ENCODE results near the gene MYLK2.

The MYLK2 gene

GRCh38 chr20:31853481-31853880 lies 34.3 kb downstream of the MYLK2 start:
- Histone ChIP-seq H3K27me3 (ENCODE audit: insufficient read depth, low read length, poor library complexity, severe bottlenecking) (no peaks in the 10 kb centered on the region), H3K4me3 (ENCODE audit: low read length, poor library complexity, severe bottlenecking) (no peak overlapping the region), H3K36me3 (ENCODE audit: insufficient read depth, low read length) (no peaks in the 10 kb centered on the region), H3K9ac (ENCODE audit: low read depth, low read length, poor library complexity, severe bottlenecking) (no peak overlapping the region), H3K9me2 (replicated peaks; ENCODE audit: low read depth, low read length) (no peaks in the 10 kb centered on the region), H4K20me1 (ENCODE audit: insufficient read depth, low read length, poor library complexity, severe bottlenecking) (no peaks in the 10 kb centered on the region), H3K79me2 (ENCODE audit: insufficient read depth, low read length) (no peaks in the 10 kb centered on the region), H3K4me1 (ENCODE audit: insufficient read depth, low read length, poor library complexity, severe bottlenecking) (peaks cover 2% of the 10 kb centered on the region), H3F3A (ENCODE audit: low read depth) (no peaks in the 10 kb centered on the region), H2AFZ (ENCODE audit: low read length) (peak overlapping the region; percentile 88; the same call in 1 of the 2 replicates), H3K4me2 (ENCODE audit: low read depth, low read length, poor library complexity, severe bottlenecking) (no peak overlapping the region), H3K9me3 (ENCODE audit: insufficient read depth, low read depth, low read length) (no peaks in the 10 kb centered on the region)
- TF ChIP-seq CTCF (conservative IDR thresholded peaks at IDR 0.05; ENCODE audit: low read length) (no peak), EZH2phosphoT487 (IDR thresholded peaks at IDR 0.05; ENCODE audit: borderline replicate concordance) (no peak)

GRCh38 chr20:31856516-31856915 lies 37.4 kb downstream of the MYLK2 start:
- Histone ChIP-seq H3K4me2 (ENCODE audit: low read depth, low read length, poor library complexity, severe bottlenecking) (no peak overlapping the region), H3K4me3 (ENCODE audit: low read length, poor library complexity, severe bottlenecking) (no peak overlapping the region), H2AFZ (ENCODE audit: low read length) (no peak overlapping the region), H3K9ac (ENCODE audit: low read depth, low read length, poor library complexity, severe bottlenecking) (no peak overlapping the region), H4K20me1 (ENCODE audit: insufficient read depth, low read length, poor library complexity, severe bottlenecking) (no peaks in the 10 kb centered on the region), H3K79me2 (ENCODE audit: insufficient read depth, low read length) (no peaks in the 10 kb centered on the region), H3F3A (ENCODE audit: low read depth) (no peaks in the 10 kb centered on the region), H3K9me3 (ENCODE audit: insufficient read depth, low read depth, low read length) (no peaks in the 10 kb centered on the region), H3K4me1 (ENCODE audit: insufficient read depth, low read length, poor library complexity, severe bottlenecking) (peaks cover 16% of the 10 kb centered on the region), H3K9me2 (replicated peaks; ENCODE audit: low read depth, low read length) (no peaks in the 10 kb centered on the region), H3K36me3 (ENCODE audit: insufficient read depth, low read length) (no peaks in the 10 kb centered on the region), H3K27me3 (ENCODE audit: insufficient read depth, low read length, poor library complexity, severe bottlenecking) (no peaks in the 10 kb centered on the region)
- TF ChIP-seq CTCF (conservative IDR thresholded peaks at IDR 0.05; ENCODE audit: low read length) (no peak), EZH2phosphoT487 (IDR thresholded peaks at IDR 0.05; ENCODE audit: borderline replicate concordance) (no peak)

- H3K9me2 ChIP-seq (replicated peaks; ENCODE audit: low read depth, low read length), result no peaks in the 10 kb centered on the region
- no peaks in the 10 kb centered on the region for H3K27me3 ChIP-seq (ENCODE audit: insufficient read depth, low read length, poor library complexity, severe bottlenecking)
- no peak overlapping the region for H3K9ac ChIP-seq (ENCODE audit: low read depth, low read length, poor library complexity, severe bottlenecking)
- H3K4me1 ChIP-seq (ENCODE audit: insufficient read depth, low read length, poor library complexity, severe bottlenecking), result peaks cover 16% of the 10 kb centered on the region
- H3K36me3 ChIP-seq (ENCODE audit: insufficient read depth, low read length), result no peaks in the 10 kb centered on the region
- H3F3A ChIP-seq (ENCODE audit: low read depth), result no peaks in the 10 kb centered on the region
- no peak overlapping the region for H2AFZ ChIP-seq (ENCODE audit: low read length)
- TF ChIP-seq EZH2phosphoT487 (IDR thresholded peaks at IDR 0.05; ENCODE audit: borderline replicate concordance), result no peak
- H3K4me3 ChIP-seq (ENCODE audit: low read length, poor library complexity, severe bottlenecking), result no peak overlapping the region
- H3K4me2 ChIP-seq (ENCODE audit: low read depth, low read length, poor library complexity, severe bottlenecking), result no peak overlapping the region
- no peaks in the 10 kb centered on the region for H4K20me1 ChIP-seq (ENCODE audit: insufficient read depth, low read length, poor library complexity, severe bottlenecking)
- H3K9me3 ChIP-seq (ENCODE audit: insufficient read depth, low read depth, low read length), result no peaks in the 10 kb centered on the region
- H3K79me2 ChIP-seq (ENCODE audit: insufficient read depth, low read length), result no peaks in the 10 kb centered on the region
Observed at GRCh38 chr20:31857861-31858759, 39.0 kb downstream of the MYLK2 start.

- no peaks in the 10 kb centered on the region for H3K36me3 ChIP-seq (ENCODE audit: insufficient read depth, low read length)
- peaks cover 20% of the 10 kb centered on the region for H3K4me1 ChIP-seq (ENCODE audit: insufficient read depth, low read length, poor library complexity, severe bottlenecking)
- H3K9me3 ChIP-seq (ENCODE audit: insufficient read depth, low read depth, low read length), result no peaks in the 10 kb centered on the region
- H3K4me3 ChIP-seq (ENCODE audit: low read length, poor library complexity, severe bottlenecking), result no peak overlapping the region
- H3F3A ChIP-seq (ENCODE audit: low read depth), result no peaks in the 10 kb centered on the region
- H3K9me2 ChIP-seq (replicated peaks; ENCODE audit: low read depth, low read length), result no peaks in the 10 kb centered on the region
- no peak overlapping the region for H3K4me2 ChIP-seq (ENCODE audit: low read depth, low read length, poor library complexity, severe bottlenecking)
- no peak overlapping the region for H3K9ac ChIP-seq (ENCODE audit: low read depth, low read length, poor library complexity, severe bottlenecking)
- H3K79me2 ChIP-seq (ENCODE audit: insufficient read depth, low read length), result no peaks in the 10 kb centered on the region
- H2AFZ ChIP-seq (ENCODE audit: low read length), result no peak overlapping the region
- H4K20me1 ChIP-seq (ENCODE audit: insufficient read depth, low read length, poor library complexity, severe bottlenecking), result no peaks in the 10 kb centered on the region
- H3K27me3 ChIP-seq (ENCODE audit: insufficient read depth, low read length, poor library complexity, severe bottlenecking), result no peaks in the 10 kb centered on the region
- TF ChIP-seq EZH2phosphoT487 (IDR thresholded peaks at IDR 0.05; ENCODE audit: borderline replicate concordance) (no peak), CTCF (conservative IDR thresholded peaks at IDR 0.05; ENCODE audit: low read length) (no peak)
Observed at GRCh38 chr20:31858760-31859083, 39.6 kb downstream of the MYLK2 start.
